ENCODE data around the gene KMT2E. TPM values are rescaled to one million over a fixed set of nuclear protein-coding genes. Genes with fewer than 3 reads are reported as not detected.
"Not testable (repeated sequence)": the region's sequence is repeated elsewhere in the genome, so short reads cannot be mapped to it uniquely, and the experiment has no call there.

KMT2E gene
- total RNA-seq, 1 donor from 2014 or later, result 43.0 TPM

DNA sequence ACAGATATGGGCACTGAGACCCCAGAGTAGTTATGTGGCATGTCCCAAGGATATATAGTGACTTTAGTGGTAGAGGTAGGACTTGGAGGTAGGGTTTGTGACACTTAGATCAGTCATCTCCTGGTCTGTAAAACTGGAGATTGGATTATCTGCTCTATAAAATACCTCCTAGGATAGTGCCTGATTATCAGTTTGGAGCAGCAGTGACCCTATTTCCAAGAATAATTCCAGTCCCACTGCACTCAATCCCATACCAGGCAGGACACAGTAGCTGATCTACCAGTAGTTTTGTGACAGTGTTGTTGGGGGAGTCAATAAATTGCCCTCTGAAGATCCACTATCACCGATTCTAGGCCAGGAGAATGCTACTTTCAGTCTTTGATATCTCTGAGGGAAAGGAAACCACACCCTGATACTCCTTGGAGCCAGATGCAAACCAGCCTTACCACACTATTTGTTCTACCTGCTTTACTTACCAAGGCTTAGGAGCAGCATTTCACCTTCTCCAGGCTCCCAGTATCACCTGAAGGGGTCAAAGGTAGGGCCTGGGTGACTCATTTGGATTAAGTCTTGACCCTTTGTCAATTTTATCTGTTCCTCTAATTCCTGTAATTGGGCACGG, 30.6 kb downstream of the KMT2E start:
- TF ChIP-seq, protein P1, sequence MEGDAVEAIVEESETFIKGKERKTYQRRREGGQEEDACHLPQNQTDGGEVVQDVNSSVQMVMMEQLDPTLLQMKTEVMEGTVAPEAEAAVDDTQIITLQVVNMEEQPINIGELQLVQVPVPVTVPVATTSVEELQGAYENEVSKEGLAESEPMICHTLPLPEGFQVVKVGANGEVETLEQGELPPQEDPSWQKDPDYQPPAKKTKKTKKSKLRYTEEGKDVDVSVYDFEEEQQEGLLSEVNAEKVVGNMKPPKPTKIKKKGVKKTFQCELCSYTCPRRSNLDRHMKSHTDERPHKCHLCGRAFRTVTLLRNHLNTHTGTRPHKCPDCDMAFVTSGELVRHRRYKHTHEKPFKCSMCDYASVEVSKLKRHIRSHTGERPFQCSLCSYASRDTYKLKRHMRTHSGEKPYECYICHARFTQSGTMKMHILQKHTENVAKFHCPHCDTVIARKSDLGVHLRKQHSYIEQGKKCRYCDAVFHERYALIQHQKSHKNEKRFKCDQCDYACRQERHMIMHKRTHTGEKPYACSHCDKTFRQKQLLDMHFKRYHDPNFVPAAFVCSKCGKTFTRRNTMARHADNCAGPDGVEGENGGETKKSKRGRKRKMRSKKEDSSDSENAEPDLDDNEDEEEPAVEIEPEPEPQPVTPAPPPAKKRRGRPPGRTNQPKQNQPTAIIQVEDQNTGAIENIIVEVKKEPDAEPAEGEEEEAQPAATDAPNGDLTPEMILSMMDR (IDR thresholded peaks at IDR 0.05), result no peak
- Histone ChIP-seq H3K36me3 (peaks cover 15 to 36% of the 10 kb centered on the region in 2 donors), H3K27me3 (no peaks in the 10 kb centered on the region), H3K4me3 (no peak overlapping the region), H3K9me3 (no peaks in the 10 kb centered on the region), H3K27ac (no peak overlapping the region), H3K4me1 (peaks cover 6 to 24% of the 10 kb centered on the region in 2 donors)
- intact Hi-C loops (cut with DNase I), result no loop called here
- no peak for DNase-seq (ENCODE audit: low spot score in 2 of 2)

DNA sequence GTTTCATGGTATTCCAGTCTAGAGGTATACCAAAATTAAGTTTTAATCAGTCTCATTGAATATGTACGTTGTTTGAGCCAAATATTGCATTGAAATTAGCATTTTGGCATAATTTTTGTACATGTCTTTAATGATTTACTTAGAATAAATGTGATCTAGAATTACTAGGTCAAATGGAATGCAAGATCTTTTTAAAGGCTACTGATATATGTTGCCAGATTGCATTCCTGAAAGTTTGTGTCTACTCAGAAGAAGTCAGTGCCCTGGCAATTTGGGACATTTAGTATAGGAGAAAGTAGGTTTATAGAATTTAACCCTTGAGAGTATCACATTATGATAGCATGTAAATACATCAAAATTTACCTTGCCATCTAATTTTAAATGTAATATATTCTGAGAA, 32.4 kb downstream of the KMT2E start:
- Histone ChIP-seq H3K36me3 (peaks cover 13 to 40% of the 10 kb centered on the region in 2 donors), H3K4me3 (no peak overlapping the region), H3K27ac (peak overlapping the region in 1 of 2 donors; percentile 36), H3K9me3 (no peaks in the 10 kb centered on the region), H3K4me1 (peaks cover 6 to 25% of the 10 kb centered on the region in 2 donors), H3K27me3 (no peaks in the 10 kb centered on the region)
- TF ChIP-seq, protein P1 (IDR thresholded peaks at IDR 0.05), result no peak
- intact Hi-C loops (cut with DNase I), result no loop called here
- DNase-seq (ENCODE audit: low spot score in 2 of 2), result no peak

DNA sequence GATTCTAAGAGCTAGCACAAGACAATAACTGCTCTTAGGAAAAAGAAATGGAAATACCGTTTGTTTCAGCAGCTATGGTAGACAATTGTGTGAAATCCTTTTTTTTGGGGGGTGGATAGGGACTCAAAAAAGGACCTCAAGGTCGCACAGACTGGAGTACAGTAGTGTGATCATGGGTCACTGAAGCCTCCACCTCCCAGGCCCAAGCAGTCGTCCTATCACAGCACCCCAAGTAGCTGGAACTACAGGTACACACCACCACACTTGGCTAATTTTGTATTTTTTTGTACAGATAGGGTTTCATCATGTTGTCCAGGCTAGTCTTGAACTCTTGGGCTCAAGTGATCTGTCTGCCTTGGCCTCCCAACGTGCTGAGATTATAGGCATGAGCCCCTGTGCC, 33.9 kb downstream of the KMT2E start:
- TF ChIP-seq, protein P1 (IDR thresholded peaks at IDR 0.05), result no peak
- Histone ChIP-seq H3K27me3 (no peaks in the 10 kb centered on the region), H3K36me3 (peaks cover 11 to 31% of the 10 kb centered on the region in 2 donors), H3K9me3 (no peaks in the 10 kb centered on the region), H3K4me1 (peaks cover 6 to 27% of the 10 kb centered on the region in 2 donors), H3K27ac (peak overlapping the region in 1 of 2 donors; percentile 29), H3K4me3 (no peak overlapping the region)
- intact Hi-C loops (cut with DNase I), result no loop called here
- no peak for DNase-seq (ENCODE audit: low spot score in 2 of 2)

DNA sequence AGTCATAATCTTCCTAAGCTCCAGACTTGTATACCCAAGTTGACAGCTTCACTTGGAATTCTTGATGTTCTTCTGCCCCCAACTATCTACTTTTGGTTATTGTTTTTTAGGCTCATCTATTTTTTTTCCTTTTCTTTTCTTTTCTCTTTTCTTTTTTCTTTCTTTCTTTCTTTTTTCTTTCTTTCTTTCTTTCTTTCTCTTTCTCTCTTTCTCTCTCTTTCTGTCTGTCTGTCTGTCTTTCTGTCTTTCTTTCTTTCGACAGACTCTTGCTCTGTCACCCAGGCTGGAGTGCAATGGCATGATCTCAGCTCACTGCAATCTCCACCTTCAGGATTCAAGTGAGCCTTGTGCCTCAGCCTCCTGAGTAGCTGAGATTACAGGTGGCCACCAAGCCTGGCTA, 36.5 kb downstream of the KMT2E start:
- intact Hi-C loops (cut with DNase I), result loop anchor here (5.0 kb wide), 1 partner anchor 68 kb away; no protein-coding TSS in a partner anchor
- TF ChIP-seq, protein P1 (IDR thresholded peaks at IDR 0.05), result no peak

DNA sequence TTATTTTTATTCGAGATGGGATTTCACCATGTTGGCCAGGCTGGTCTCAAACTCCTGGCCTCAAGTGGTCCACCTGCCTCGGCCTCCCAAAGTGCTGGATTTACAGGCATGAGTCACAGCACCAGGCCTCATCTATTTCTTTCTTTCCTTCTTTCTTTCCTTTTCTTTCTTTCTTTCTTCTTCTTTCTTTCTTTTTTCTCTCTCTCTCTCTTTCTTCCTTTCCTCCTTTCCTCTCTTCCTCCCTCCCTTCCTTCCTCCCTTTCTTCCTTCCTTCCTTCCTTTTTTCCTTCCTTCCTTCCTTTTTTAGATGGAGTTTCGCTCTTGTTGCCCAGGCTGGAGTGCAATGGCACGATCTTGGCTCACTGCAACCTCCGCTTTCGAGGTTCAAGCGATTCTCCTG, 36.9 kb downstream of the KMT2E start:
- peaks cover 3 to 31% of the 10 kb centered on the region in 2 donors for H3K36me3 ChIP-seq

More for the DNA sequence above, 36.5 kb downstream of the KMT2E start:
- H3K27me3 ChIP-seq, result no peaks in the 10 kb centered on the region
- H3K36me3 ChIP-seq, result peaks cover 3 to 31% of the 10 kb centered on the region in 2 donors
- peaks cover 6 to 27% of the 10 kb centered on the region in 2 donors for H3K4me1 ChIP-seq
- no peaks in the 10 kb centered on the region for H3K9me3 ChIP-seq
- H3K4me3 ChIP-seq, result no peak overlapping the region
- H3K27ac ChIP-seq, result peak overlapping the region in 1 of 2 donors; percentile 29
- DNase-seq (ENCODE audit: low spot score in 2 of 2), result no peak

DNA sequence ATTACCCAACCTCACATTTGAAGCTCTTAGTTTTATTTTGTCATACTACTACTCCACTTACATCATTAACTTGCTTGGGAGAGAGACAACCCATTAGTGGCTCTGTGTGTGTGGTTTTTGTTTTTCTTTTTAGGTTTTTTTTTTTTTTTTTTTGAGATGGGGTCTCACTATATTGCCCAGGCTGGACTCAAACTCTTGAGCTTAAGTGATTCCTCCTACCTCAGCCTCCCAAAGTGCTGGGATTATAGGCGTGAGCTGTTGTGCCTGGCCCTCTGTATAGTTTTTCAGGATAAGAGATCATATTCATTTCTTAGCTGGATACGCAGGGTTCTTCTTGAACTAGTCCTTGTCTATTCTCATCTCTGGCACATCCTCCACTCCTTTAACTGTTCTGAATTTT, 41.1 kb downstream of the KMT2E start:
- intact Hi-C loops (cut with DNase I), result no loop called here

More for the DNA sequence above, 36.9 kb downstream of the KMT2E start:
- H3K4me3 ChIP-seq; H3K27me3 ChIP-seq; DNase-seq (ENCODE audit: low spot score in 2 of 2); H3K9me3 ChIP-seq: not testable (repeated sequence)
- peaks cover 6 to 29% of the 10 kb centered on the region in 2 donors for H3K4me1 ChIP-seq
- peak overlapping the region in 1 of 2 donors; percentile 29 for H3K27ac ChIP-seq
- intact Hi-C loops (cut with DNase I), result loop anchor here (5.0 kb wide), 1 partner anchor 69 kb away; no protein-coding TSS in a partner anchor

More for the DNA sequence above, 41.1 kb downstream of the KMT2E start:
- H3K4me3 ChIP-seq, result no peak overlapping the region
- no peak for DNase-seq (ENCODE audit: low spot score in 2 of 2)
- peaks cover 0 to 14% of the 10 kb centered on the region in 2 donors for H3K4me1 ChIP-seq
- no peaks in the 10 kb centered on the region for H3K27me3 ChIP-seq
- no peak overlapping the region for H3K27ac ChIP-seq
- H3K9me3 ChIP-seq, result no peaks in the 10 kb centered on the region
- TF ChIP-seq, protein P1 (IDR thresholded peaks at IDR 0.05), result no peak
- H3K36me3 ChIP-seq, result peaks cover 0 to 23% of the 10 kb centered on the region in 2 donors
